Stimulated activated CD4-positive, alpha-beta T cell treated with anti-CD3 and anti-CD28 coated beads, Interleukin-4, amount 100 ng/mL, for 24 hours (primary cell): ENCODE data around the gene A4GNT.
A peak's percentile ranks its signal among the peaks of the same experiment; 100 is the strongest.
"Not testable (repeated sequence)": the region's sequence is repeated elsewhere in the genome, so short reads cannot be mapped to it uniquely, and the experiment has no call there.

ENCODE experiments used
- DNase-seq: peaks from one replicate; pipeline ENCODE4 v3.0.0-alpha.2; 2020

Gene A4GNT

GRCh38 chr3:138118612-138119422 is 13.4 kb downstream of the A4GNT start:
- peak; percentile 60 for DNase-seq

GRCh38 chr3:138114988-138115971 is 16.9 kb downstream of the A4GNT start, which contains the start of gene DZIP1L:
TSS of gene DZIP1L (minus strand) at chr3:138115608. CDS start at chr3:138103971, 11,637 bp downstream.
- DNase-seq = peak; percentile 14

DNA sequence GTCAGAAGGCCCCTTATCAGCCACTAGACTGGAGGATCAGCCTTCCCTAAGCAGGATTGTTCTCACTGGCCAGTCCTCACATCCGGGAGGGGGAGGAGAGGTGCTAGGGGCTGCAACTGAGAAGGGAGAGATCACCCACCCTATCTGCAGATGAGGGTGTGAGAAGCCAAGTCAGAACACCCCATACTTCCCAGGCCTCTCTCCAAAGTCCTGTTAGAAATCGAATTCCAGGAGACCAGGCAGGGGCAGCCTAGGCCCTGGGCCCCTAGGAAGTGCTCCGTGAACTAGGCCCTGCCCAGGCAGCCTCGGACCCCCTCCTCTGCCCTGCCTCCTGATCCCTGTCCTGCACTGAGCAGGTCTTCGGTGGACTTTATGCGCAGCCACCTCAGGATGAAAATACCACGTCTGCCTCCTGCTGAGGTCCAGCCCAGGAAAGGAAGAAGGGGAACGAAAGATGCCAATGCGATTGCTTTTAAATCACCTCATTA is 17.7 kb downstream of the A4GNT start:
- DNase-seq = no peak

DNA sequence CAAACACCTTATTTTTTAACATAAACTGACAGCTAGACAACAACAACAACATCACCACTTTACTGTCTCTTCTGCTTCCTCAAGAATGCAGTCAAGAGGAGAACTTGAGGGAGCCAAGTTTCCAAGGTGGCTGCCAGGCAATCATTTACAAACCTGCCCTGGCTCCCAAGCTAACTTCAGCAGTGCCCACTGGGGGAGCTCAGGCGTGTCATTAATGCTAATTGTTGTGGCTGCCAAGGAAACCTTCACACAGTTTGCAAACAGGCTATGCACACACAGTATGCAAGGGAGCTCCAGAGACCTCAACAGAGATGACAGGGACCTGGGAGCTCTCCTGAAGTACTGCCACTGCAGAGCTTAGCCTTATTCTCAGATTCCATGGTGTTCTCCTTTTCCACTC is 18.9 kb downstream of the A4GNT start:
- no peak for DNase-seq

GRCh38 chr3:138112362-138112761 is 19.8 kb downstream of the A4GNT start:
- no peak for DNase-seq

DNA sequence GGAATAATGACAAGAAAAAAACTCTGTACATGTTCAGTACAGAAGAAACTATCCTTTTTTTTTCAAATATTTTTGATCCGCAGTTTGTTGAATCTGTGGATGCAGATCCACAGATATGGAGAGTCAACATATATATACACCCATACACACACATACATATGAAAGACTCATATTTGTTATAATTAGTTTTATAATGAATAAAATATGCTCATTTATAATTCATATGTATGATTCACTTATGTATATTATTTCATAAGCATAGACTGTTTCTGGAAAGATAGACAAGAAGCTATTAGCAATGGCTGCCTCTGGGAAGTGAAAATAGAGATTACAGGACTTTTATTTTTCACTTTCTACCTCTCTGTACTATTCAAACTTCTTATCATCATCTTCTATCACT is 26.6 kb downstream of the A4GNT start:
- DNase-seq = no peak

GRCh38 chr3:138103466-138103865 is 28.7 kb downstream of the A4GNT start:
- DNase-seq = no peak

GRCh38 chr3:138101351-138101940 is 30.7 kb downstream of the A4GNT start:
- not testable (repeated sequence) for DNase-seq

GRCh38 chr3:138099417-138099816 is 32.8 kb downstream of the A4GNT start:
- DNase-seq = no peak

DNA sequence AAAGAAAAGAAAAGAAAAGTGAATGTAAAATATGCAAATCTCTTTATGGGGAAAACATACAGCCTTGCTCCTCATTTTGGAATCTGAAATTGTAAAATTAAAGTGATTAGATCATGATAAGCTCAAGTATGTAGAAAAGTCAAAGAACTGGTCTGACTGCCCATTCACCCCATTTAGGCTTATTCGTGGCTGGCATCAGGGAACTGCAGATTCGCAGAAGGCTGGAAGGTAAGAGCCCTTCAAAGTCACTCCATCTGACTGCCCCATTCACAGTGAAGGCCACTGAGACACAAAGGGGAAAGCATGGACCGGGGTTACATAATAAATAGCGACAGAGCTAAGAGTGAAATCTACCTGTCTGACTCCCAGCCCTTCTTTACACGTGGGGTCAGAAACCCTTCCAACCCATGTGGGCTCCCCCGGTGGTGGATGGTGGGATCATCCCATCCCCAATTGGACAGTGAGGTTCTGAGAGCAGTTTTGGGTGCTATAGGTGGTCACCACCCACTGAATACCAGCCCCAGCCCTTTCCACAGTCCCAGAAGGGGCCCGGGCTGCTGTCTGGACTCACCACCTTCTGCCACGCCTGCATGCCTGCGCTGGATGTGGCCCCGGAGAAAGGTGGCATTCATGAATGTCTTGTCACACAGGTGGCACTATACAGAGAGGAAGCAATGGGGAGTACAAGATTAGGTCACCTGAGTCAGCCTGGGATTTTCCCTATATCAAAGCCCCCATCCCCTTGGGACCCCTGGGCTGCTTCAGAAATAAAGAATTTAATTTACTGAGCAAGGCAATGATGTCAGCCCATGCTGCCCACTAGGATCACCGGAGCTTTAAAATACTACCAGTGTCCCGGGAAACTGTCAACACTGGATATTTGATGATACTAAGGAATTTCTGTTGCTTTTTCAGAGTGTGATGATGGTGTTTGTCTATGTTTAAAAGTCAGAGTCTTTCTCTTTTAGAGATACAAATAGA is 34.7 kb downstream of the A4GNT start:
- DNase-seq = no peak

GRCh38 chr3:138093721-138094120 is 38.5 kb downstream of the A4GNT start:
- no peak for DNase-seq

DNA sequence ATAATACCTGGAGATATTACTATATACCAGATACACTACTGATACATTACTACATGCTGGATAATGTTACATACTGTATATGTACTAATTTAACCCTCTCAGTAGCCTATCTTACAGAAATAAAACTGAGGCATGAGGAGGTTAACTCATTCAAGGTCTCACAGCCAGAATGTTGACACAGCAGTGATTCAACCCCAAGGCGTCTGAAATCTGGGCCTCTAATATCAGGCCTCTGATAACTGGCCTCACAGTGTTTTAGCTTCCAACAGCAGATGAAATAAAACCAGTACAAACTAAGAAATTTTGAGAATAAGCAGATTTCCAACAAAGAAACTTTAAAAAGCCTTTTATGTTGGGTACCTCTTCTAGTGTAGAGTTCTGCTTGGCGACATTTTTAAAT is 40.2 kb downstream of the A4GNT start:
- DNase-seq = no peak

DNA sequence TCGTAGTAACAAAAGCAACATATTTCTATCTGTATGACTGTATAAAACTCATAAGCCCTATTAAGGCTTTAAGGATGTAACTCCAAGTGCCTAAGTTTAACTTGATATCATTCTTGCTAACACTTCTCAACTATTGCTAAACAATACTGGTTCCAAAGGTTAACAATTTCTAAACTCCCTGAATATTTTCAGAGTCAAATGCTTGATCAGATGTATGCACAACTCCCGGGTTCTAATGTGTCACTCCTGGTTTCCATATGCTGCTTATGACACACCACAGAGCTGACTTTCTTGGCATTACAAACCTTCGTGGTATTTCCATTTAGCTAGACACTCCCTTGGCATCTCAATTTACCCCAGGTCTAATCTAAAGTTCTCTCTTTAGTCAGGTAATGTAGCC is 43.1 kb downstream of the A4GNT start:
- no peak for DNase-seq

GRCh38 chr3:138085745-138086144 is 46.4 kb downstream of the A4GNT start:
- DNase-seq = not testable (repeated sequence)

- DNase-seq = no peak
Measured at GRCh38 chr3:138084196-138084595, 48.0 kb downstream of the A4GNT start.

DNA sequence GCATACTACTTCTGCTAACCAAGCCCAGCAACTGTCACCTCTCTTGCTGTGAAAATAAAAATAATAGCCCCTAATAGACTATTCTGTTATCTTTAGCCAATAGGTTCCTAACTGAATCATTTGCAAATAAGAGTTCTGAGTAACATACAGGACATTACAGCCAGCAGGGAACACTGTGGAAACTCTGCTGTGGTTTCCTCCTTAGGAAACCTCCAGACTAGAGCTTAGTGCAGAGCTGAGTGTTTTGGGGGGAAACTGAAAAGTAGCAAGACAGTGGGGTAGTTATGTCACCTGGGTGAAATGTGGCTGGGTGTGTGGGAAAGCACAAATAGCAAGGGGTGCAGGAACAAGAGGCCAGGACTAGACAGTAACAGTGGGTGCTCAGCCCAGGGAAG is 49.2 kb downstream of the A4GNT start:
- DNase-seq = no peak

DNA sequence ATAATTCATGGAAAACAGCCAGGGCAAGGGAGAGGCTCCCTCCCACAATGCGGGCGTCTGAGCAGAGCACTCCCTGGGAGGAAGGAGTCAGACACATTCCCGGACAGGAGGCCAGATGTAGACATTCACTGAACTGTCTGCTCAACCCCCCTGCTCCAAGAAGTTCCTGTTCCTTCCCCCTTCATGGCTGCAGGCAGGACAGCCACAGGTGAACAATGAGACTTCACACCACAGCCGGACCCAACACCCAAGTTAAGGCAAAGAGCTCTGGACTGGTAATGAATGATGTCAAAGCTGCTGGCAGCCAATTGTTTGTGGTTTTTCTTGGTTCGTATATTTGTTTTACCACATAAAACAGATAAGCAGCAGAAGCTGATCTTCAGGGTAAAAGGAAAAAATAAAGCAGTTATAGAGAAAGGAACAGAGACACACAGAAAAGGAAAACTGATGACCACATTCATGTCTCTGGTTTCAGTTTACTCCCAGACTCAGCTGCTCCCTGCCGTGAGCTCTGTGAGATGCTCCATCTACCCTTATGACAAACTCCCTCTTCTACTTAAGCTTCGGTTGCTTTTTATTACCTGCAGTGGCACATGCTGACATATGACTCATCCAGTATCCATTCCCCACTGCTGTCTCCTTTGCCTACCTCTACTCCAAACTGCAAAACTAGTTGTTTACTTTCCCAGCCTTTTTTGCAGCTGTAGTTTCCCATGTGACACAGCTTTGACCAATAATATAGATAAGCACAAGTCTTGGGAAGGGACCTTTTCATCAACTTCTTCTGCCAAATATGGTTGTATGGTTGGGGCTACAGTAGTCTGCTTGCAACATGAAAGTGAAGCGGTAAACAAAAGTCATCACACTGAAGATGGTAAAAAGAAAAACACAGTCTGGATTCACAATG is 49.9 kb downstream of the A4GNT start:
- peak; percentile 8 for DNase-seq

DNA sequence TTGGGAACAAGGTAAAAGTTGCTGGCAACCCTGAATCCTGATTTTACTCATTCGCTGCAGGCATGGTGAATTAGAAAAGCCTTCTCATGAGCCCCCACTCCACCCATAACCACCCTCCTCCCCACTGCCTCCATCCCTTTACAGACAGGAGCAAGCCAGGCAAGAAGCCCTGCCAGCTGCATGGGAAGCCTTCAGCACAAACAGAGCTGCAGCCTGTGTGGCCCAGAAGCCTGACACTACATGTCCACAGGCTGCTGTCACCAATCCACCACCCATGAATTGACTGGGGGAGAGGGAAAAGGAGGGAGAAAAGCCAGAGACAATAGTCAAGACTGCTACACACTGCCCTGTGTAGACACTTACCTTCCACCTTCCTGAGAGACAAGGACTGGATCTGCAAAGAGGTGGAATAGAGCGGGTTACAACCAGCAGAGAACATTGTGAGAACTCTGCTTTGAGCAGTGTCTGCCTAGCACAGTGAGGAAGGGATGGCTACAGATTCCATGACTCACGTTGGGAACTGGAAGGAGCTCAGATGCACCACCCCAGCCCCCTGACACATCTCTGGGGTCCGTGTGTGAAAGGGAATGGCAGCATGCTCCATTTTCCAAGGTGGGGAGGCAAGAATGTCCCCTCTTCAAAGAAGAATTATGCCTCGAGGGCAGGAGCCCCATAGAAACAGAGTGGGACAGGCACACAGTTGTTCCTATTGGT is 50.7 kb downstream of the A4GNT start:
- no peak for DNase-seq

- no peak for DNase-seq
Measured at GRCh38 chr3:138079901-138080300, 52.3 kb downstream of the A4GNT start.

DNA sequence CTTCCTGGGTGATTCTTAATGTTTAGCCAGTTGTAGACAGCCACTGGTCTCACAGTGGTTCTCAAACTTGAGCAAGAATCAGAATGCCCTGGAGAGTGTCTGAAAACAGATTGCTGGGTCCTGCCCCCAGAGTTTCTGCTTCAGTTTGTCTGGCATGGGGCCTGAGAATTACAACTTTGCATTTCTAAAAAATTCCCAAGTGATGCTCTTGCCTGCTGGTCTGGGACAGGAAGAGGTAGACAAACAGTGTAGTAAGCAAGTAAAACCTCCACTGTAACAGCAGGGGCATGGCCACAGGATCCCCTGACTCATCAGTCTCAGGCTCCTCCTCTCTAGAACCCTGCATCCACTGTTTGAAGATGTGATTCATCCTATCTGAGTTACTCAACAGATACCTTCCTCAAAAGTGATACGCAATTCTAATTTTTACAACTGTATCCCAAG is 53.3 kb downstream of the A4GNT start:
- peak; percentile 11 for DNase-seq
